GM18867 (cell line): ENCODE measurements around the gene RSBN1L.
"Not testable (repeated sequence)": the region's sequence is repeated elsewhere in the genome, so short reads cannot be mapped to it uniquely, and the experiment has no call there.

Source experiments
- ATAC-seq: cut with Tn5 transposase; IDR thresholded peaks from one replicate; pipeline ENCODE4 v1.9.1; 2021; ENCODE audit warnings: mild to moderate bottlenecking, moderate library complexity; ENCODE audit not compliant: unreplicated experiment

RSBN1L gene

DNA sequence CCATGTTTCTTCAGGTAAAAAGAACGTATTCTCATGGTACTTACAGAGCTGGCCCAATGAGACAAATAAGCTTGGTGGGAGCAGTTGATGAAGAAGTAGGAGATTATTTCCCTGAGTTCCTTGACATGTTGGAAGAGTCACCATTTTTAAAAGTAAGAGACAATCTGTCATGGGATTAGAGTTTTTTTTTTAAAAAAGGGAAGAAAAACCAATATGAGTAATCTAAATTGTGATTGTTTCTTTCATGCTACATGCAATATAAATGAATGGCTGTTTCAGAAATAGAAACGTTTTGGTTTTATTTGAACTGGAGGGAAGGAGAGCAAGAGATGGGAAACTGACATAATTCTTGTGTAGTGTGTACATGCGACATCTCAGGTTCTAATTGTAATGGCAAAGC is 69.2 kb downstream of the RSBN1L start:
- ATAC-seq, result no peak

DNA sequence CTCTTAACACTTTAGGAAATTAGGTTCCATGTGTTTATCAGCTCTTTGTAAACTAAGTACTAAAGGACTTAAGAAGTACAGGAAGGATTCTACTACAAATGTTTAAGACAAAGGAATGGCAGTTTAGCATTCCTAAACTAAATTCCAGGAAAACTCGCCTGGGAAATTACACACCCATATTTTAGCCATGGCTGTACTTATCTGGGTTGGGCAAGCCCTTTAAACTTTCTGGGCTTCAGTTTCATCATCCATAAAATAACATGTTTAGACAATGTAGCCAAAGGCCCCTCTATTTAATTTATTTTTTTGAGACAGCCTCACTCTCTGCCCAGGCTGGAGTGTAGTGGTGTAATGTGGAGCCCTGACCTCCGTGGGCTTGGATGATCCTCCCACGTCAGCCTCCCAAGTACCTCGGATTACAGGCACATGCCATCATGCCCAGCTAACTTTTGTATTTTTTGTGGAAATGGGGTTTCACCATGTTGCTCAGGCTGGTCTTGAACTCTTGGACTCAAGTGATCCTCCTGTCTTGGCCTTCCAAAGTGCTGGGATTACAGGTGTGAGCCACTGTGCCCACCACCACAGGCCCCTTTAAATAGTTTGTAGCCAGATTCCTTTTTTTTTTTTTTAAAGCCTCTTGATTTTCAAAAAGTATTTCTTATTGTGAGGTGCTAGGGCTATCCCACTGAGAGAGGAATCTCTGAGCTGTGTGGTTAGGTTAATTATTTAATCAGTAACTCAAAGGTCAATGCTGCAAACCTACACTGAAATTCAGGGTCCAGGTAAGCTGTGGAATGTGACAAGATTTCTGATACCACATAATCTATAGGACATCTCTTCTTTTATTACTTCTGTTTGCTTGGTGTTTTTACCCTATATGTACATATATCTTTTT is 69.9 kb downstream of the RSBN1L start:
- no peak for ATAC-seq

DNA sequence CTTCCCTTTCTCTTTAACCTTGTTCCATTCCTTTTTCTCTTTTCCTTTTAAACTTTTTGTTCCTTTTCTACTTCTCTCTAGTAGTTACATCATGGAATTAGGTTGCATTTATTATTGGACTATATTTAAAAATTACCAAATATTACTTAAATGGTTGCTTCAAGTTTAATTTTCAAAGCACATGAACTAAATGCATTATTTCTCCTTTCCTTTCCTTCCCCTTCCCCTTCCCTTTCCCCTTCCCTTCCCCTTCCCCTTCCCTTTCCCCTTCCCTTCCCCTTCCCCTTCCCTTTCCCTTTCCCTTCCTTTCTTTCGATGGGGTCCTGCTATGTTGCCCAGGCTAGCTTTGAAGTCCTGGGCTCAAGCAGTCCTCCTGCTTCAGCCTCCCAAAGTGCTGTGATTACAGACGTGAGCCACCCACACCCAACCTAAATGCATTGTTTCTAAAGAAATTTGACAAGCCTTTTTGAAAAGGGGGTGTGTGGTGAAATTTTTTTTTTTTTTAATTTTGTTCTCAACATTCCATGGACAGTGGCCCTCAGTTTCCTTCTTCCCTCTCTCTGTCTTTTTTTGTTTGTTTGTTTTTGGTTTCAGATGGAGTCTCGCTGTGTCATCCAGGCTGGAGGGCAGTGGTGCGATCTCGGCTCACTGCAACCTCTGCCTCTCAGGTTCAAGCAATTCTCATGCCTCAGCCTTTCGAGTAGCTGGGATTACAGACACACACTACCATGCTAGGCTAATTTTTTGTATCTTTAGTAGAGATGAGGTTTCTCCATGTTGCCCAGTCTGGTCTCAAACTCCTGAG is 70.7 kb downstream of the RSBN1L start:
- no peak for ATAC-seq

DNA sequence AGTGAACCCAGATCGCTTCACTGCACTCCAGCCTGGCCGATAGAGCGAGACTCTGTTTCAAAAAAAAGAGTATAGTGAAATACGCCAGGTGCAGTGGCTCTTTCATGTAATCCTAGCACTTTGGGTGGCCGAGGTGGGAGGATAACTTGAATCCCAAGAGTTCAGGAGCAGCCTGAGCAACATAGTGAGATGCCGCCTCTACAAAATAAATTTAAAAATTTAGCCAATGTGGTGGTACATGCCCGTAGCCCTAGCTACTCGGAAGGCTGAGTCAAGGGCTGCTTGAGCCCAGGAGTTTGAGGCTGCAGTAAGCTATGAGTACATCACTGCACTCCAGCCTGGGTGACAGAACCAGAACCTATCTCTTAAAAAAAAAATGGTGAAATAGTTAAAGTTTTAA is 74.1 kb downstream of the RSBN1L start:
- ATAC-seq, result no peak

GRCh38 chr7:77771901-77772300 is 75.6 kb downstream of the RSBN1L start:
- ATAC-seq, result no peak

- ATAC-seq, result no peak
These were observed 82.3 kb downstream of the RSBN1L start for GRCh38 chr7:77778535-77778934.

GRCh38 chr7:77782383-77782782 is 86.1 kb downstream of the RSBN1L start:
- ATAC-seq, result no peak

DNA sequence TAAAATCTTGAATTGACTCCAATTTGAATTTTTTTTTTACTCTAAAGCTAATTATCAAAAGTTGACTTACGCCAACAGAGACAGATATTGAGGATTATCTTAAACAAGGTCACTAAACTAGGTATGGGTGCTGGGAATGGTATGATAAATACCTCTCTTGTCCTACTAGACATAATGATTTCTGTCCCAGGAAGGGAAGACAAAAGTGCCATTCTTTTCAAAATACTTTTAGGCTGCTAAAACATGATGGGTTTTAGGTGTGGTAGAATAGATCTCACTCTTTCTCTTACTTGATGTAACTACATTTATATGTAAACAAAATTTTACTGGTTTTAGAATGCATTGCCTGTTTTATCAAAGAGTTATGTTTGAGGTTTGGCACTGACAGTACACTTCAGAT is 86.9 kb downstream of the RSBN1L start:
- no peak for ATAC-seq

GRCh38 chr7:77783545-77783944 is 87.3 kb downstream of the RSBN1L start:
- ATAC-seq, result no peak

DNA sequence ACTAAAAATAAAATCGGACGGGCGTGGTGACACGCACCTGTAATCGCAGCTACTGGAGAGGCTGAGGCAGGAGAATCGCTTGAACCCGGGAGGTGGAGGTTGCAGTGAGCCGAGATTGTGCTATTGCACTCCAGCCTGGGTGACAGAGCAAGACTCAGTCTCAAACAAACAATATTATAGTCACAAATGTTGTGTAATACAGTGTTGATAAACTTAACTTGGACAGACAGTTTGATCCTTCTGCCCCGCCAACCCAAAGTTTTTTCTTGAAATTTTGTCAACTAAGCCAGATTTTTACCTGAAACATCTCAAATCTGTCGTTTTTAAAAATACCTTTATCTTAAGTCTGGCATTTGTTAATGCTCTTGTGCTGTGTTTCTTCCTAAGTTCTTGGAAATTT is 88.2 kb downstream of the RSBN1L start:
- not testable (repeated sequence) for ATAC-seq

DNA sequence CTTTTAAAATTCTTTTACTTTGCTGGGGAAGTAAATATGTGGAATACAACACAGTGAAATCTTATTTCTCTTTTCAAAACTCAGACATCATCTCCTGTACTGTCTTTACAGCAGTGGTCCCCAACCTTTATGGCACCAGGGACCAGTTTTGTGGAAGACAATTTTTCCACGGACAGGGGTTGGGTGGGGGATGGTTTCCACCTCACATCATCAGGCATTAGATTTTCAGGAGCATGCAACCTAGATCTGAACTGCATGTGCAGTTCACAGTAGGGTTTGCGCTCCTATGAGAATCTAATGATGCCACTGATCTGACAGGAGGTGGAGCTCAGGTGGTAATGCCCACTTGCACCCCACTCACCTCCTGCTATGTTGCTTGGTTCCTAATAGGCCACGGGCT is 89.8 kb downstream of the RSBN1L start:
- ATAC-seq, result no peak

DNA sequence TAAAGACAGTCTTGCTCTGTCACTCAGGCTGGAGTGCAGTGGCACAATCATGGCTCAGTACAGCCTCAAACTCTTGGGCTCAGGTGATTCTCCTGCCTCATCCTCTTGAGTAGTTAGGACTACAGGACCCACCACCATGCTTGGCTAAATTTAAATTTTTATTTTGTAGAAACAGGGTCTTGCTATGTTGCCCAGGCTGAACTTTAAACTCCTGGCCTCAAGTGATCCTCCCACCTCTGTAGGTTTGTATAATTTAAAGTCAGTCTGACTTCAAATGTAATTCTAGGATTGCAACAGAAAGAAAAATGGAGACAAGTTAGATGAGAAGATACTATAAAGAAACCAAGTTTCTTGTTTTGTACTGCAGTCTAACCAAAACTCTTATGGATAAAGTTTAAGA is 90.5 kb downstream of the RSBN1L start:
- ATAC-seq, result no peak

- ATAC-seq, result peak; percentile 39
These were observed 92.2 kb downstream of the RSBN1L start for GRCh38 chr7:77788327-77788902.

GRCh38 chr7:77791336-77791735 is 95.1 kb downstream of the RSBN1L start:
- no peak for ATAC-seq

DNA sequence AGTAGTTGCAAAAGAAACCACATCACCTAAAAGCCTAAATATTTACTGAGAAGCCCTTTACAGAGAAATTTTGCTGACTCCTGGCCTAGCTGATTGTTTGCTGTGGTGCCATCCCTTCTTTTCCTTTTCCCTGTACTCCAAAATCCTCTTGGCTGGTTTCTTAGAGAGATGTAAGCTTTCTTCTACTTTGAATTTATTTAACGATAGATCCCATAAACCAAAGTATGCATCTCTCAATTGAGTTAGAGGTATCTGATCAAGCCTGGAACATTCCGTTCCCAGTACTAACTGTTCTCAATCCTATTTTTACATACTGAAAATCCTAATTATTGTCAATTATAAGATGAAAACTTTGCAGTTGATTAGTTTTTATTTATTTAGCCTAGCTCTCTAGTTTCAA is 95.7 kb downstream of the RSBN1L start:
- no peak for ATAC-seq

- no peak for ATAC-seq
These were observed 97.7 kb downstream of the RSBN1L start for GRCh38 chr7:77794000-77794399.

DNA sequence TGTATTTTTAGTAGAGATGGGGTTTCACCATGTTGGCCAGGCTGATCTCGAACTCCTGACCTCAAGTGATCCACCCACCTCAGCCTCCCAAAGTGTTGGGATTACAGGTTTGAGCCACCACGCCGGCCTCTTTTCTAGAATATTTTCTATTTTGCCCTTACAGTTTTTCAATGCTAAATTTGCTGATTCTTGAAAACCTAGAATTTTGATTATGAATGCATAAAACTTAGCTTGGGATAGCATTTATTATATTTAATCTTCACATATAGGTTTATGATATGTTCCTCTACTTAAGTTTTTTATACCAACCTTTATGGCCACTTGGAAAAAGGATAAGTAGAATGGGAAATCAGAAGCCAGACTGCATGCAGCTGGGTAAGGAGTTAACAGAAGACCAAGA is 99.8 kb downstream of the RSBN1L start:
- ATAC-seq, result no peak

- ATAC-seq, result no peak
These were observed 100.7 kb downstream of the RSBN1L start for GRCh38 chr7:77796960-77797359.

DNA sequence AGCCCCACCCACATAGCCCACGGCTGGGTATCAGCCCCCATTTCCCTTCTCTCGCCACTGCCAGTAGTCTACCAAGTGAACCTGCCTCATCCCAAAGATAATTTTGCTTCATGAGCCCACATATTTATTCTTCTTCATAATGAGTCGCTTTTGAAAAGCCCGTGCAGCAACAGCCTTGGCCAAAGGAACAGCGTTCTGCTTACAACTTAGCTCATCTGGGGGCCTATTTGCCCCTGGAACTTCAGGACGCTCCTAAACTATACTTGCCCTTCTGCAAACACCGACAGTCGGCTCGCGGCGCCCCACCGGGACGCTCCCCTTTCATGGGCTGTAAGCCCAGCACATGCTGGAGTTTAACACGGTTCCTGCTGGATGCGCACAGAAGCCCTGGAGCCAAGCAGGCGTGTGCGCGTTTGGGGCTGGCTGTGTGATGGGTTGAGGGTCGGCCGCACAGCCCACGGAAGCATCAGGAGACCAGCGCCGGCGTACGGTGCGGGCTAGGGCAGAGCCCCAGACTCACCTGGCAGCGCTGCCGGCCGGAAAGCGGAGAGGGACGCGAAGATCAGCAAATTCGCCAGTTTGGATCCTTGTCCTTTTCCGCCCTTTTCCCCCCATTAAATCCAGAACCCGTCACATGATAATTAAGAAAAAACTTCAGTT is 101.6 kb downstream of the RSBN1L start:
- peak; percentile 37 for ATAC-seq

DNA sequence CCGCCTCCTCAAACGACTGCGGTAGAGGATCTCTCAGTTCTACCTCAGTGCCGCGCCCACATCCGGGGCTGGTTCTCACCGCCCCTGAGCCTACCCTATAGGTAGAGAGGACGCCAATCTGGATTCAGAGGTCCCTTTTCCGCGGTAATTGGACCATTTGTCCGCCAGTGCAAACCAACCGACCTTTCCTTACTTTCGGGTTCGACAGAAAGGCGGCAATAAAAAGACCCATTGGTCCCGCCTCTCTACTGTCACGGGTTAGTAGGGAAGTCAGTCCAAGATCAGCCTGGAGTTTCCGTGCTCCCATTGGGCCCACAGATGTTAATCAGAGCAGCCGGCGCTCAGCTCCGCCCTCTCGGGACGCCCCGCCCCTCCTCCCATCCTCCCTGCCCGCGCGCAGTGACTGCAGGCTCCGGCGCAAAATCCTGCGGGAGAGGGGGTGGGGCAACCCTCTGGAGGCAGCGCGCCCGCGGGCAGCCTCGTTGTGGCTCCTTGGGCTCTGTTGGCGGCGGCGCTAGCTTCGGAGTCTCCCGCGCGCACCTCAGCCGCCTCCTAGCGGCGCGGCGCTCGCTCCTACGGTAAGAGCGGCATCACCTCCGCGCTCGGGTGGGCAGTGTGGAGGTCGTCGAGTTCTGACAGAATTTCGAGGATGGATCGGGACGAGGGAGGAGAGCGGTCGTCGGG is 102.3 kb downstream of the RSBN1L start, which contains the start of the genes PHTF2 and TMEM60:
Gene PHTF2, plus strand, starts transcription at position 380 of the 684 bp plus-strand sequence.
Gene TMEM60, minus strand, starts transcription at position 41 of the 684 bp plus-strand sequence. CDS start 4,061 bp downstream, outside the sequence.
- ATAC-seq, result peak; percentile 92
